Bronchial epithelial cell (primary cell): ENCODE measurements around the gene SKI. TPM values are rescaled to one million over a fixed set of nuclear protein-coding genes. Genes with fewer than 3 reads are reported as not detected.

Source experiments
- DNase-seq: peaks from one replicate; pipeline ENCODE4 v3.0.0-alpha.2; 2010; ENCODE audit warnings: low read depth
- FAIRE-seq: peaks from 2 replicates; lab custom pipeline; 2011; peaks lifted over from hg19 to GRCh38; lab: Jason Lieb, UNC
- H3K27me3 ChIP-seq: 2 replicates; pipeline ENCODE4 v1.5.1; 2011; ENCODE audit warnings: low read length; ENCODE audit not compliant: control insufficient read depth, insufficient read depth
- H3K36me3 ChIP-seq: 2 replicates; pipeline ENCODE4 v1.5.1; 2011; ENCODE audit warnings: low read length; ENCODE audit not compliant: control insufficient read depth, insufficient read depth
- H3K4me3 ChIP-seq: 2 replicates; pipeline ENCODE4 v1.5.1; 2011; ENCODE audit warnings: mild to moderate bottlenecking, low read depth, low read length, control low read depth
- total RNA-seq: library from RNA; depleted of rRNA; stranded (reverse); fragments of >200 nt; gene quantifications from 2 replicates; pipeline ENCODE4 v1.2.1, GENCODE V29; 2014
- TF ChIP-seq, protein P1 (sequence below): IDR thresholded peaks from 2 replicates; pipeline ENCODE4 v1.5.1; 2011; ENCODE audit warnings: mild to moderate bottlenecking, moderate library complexity, low read length, control low read depth, inconsistent platforms; ENCODE audit not compliant: insufficient read depth, severe bottlenecking

The SKI gene
- total RNA-seq, 1 donor from 2014 or later: 8.4 TPM

DNA sequence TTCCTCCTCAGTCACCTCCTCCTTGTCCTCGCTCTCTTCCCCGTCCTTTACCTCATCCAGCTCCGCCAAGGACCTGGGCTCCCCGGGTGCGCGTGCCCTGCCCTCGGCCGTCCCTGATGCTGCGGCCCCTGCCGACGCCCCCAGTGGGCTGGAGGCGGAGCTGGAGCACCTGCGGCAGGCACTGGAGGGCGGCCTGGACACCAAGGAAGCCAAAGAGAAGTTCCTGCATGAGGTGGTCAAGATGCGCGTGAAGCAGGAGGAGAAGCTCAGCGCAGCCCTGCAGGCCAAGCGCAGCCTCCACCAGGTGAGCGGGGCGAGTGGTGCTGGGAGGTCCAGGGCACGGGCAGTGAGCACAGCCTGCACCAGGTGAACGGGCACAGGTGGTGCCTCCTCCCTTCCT is 76.2 kb downstream of the SKI start:
- no peak for FAIRE-seq
- H3K27me3 ChIP-seq: no peaks in the 10 kb centered on the region
- H3K36me3 ChIP-seq: peaks cover 29% of the 10 kb centered on the region
- TF ChIP-seq, protein P1, sequence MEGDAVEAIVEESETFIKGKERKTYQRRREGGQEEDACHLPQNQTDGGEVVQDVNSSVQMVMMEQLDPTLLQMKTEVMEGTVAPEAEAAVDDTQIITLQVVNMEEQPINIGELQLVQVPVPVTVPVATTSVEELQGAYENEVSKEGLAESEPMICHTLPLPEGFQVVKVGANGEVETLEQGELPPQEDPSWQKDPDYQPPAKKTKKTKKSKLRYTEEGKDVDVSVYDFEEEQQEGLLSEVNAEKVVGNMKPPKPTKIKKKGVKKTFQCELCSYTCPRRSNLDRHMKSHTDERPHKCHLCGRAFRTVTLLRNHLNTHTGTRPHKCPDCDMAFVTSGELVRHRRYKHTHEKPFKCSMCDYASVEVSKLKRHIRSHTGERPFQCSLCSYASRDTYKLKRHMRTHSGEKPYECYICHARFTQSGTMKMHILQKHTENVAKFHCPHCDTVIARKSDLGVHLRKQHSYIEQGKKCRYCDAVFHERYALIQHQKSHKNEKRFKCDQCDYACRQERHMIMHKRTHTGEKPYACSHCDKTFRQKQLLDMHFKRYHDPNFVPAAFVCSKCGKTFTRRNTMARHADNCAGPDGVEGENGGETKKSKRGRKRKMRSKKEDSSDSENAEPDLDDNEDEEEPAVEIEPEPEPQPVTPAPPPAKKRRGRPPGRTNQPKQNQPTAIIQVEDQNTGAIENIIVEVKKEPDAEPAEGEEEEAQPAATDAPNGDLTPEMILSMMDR: no peak
- no peak for DNase-seq
- H3K4me3 ChIP-seq: no peak overlapping the region

DNA sequence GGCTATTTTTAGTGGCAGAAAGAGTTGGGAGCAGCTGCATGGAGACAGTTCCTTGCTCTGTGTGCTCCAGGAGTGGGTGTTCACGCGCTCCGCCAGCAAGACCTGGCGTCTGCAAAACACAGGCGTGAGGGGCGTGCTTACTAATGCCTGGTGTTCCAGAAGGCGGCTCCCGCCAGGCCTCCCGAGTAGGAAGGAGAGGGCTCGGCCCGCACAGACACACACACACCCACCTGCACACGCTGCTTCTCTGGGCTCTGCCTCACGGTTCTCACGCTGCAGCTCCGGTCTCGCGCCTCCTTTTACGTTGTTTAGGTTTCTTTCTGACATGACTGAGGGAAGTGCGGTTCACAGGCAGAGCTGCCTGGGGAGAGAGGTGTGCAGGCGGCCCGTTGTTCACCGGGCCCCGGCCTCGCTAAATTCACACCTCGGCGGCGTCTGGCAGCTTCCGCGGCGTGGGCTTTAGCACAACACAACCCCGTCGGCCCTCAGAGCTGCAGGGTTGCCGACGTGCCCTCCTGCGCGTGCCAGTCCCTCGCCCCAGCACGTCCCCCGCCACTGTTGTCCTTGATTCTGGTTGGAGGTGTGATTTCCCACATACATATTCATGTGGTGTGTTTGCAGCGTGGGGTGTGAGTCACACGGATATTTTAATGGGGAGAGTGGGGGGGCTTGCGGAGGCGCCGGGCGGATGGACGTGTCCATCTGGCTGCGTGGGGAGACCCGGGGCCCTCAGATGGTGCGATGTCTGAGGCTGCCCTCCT is 77.0 kb downstream of the SKI start:
- no peak overlapping the region for H3K4me3 ChIP-seq
- TF ChIP-seq, protein P1: no peak
- peaks cover 29% of the 10 kb centered on the region for H3K36me3 ChIP-seq
- FAIRE-seq: no peak
- H3K27me3 ChIP-seq: no peaks in the 10 kb centered on the region
- DNase-seq: no peak

DNA sequence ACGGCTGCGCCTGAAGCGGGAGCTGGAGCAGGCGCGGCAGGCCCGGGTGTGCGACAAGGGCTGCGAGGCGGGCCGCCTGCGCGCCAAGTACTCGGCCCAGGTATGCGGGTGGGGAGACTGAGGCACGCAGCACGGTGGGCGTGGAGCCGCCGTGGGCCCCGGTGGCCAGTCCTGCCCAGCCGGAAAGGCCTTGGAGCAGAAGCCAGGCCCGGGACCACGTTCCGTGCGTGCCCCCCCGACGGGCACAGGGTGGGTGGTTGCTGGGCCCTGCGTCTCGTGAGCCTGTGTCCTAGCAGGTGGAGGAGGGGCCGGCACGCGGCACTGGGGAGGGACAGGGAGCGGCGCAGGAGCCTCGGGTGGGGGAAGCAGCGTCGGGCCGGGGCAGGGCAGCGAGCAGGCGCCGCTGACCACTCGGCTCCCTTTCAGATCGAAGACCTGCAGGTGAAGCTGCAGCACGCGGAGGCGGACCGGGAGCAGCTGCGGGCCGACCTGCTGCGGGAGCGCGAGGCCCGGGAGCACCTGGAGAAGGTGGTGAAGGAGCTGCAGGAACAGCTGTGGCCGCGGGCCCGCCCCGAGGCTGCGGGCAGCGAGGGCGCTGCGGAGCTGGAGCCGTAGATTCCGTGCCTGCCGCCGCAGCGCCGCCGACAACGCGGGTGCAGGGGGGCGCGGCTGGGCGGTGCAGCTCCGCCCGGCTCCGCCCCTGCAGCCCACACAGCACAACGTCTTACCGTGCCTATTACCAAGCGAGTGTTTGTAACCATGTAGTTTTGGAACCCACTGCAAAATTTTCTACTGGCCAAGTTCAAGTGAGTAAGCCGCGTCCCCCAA is 78.2 kb downstream of the SKI start:
- FAIRE-seq (no peak), DNase-seq (no peak)
- peaks cover 28% of the 10 kb centered on the region for H3K36me3 ChIP-seq
- no peaks in the 10 kb centered on the region for H3K27me3 ChIP-seq
- TF ChIP-seq, protein P1: no peak
- H3K4me3 ChIP-seq: no peak overlapping the region

DNA sequence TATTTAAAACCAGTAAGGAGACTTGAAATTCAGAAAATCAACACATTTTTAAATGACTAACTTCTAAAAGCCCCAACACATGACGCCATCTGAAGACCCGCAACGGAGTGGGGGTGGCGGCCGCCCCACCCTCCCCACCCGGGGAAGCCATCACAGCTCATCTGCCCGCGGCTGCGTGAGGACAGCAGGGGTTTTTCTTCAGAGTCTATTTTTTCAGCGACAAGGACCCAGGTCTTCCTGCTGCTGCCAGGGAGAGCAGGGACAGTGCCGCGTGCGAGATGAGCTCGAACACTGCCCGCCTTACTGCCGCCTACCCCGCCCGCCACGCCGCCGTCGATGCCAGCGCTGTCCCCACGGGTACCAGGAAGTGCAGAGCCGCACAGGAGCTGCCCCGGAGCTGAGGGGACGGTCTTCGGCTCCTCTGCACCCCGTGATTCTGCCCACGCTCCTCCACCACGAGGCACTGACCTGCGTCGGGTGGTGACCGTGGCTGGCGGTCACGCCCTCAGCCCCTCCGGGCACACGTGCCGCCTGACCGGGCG is 79.0 kb downstream of the SKI start:
- no peaks in the 10 kb centered on the region for H3K27me3 ChIP-seq
- no peak overlapping the region for H3K4me3 ChIP-seq
- no peak for FAIRE-seq
- no peak for DNase-seq
- peaks cover 26% of the 10 kb centered on the region for H3K36me3 ChIP-seq
- TF ChIP-seq, protein P1: no peak

DNA sequence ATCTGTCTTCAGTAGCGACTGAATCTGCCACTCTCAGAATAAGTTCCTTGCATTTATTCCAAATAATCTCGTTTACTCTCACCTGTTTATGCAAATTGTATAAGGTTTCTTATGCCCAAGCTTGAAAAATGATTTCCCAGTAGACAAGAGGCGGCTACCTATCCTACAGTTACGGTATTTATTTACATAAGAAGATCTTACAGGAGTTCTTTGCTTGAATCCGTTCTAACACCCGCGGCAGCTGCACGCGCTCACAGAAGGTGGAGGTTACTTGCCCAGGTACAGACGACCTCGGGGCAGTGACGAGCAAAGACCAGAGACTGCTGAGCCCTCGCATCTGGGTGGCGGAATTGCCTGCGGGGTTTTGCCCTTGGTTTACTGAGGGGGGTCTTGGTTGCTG is 79.9 kb downstream of the SKI start:
- no peak overlapping the region for H3K4me3 ChIP-seq
- H3K36me3 ChIP-seq: peaks cover 26% of the 10 kb centered on the region
- no peak for FAIRE-seq
- no peak for DNase-seq
- TF ChIP-seq, protein P1: no peak
- H3K27me3 ChIP-seq: no peaks in the 10 kb centered on the region
